Stimulated activated memory B cell treated with anti-CD40 and anti-IgM and Interleukin-4, amounts not matched to agents 10 μg/mL and 1 μg/mL and 100 μg/mL, for 72 hours (primary cell): ENCODE data around the gene PRTN3.
"Not testable (repeated sequence)": the region's sequence is repeated elsewhere in the genome, so short reads cannot be mapped to it uniquely, and the experiment has no call there.

Source experiments
- ATAC-seq: fragments of 150-1000 bp; cut with Tn5 transposase; 2 replicates; pipeline ENCODE4 v1.10.0; 2021
- H3K27ac Mint-ChIP-seq: one replicate; pipeline ENCODE4 v1.8.0; 2022; ENCODE audit warnings: mild to moderate bottlenecking, mixed read lengths
- H3K27me3 Mint-ChIP-seq: one replicate; pipeline ENCODE4 v1.8.0; 2022; ENCODE audit warnings: mixed read lengths
- H3K36me3 Mint-ChIP-seq: one replicate; pipeline ENCODE4 v1.8.0; 2022; ENCODE audit warnings: mixed read lengths
- H3K4me1 Mint-ChIP-seq: one replicate; pipeline ENCODE4 v1.8.0; 2022; ENCODE audit warnings: mixed read lengths
- H3K4me3 Mint-ChIP-seq: one replicate; pipeline ENCODE4 v1.8.0; 2022; ENCODE audit warnings: mild to moderate bottlenecking, moderate library complexity, mixed read lengths
- H3K9me3 Mint-ChIP-seq: one replicate; pipeline ENCODE4 v1.8.0; 2022; ENCODE audit warnings: mixed read lengths

PRTN3 gene

DNA sequence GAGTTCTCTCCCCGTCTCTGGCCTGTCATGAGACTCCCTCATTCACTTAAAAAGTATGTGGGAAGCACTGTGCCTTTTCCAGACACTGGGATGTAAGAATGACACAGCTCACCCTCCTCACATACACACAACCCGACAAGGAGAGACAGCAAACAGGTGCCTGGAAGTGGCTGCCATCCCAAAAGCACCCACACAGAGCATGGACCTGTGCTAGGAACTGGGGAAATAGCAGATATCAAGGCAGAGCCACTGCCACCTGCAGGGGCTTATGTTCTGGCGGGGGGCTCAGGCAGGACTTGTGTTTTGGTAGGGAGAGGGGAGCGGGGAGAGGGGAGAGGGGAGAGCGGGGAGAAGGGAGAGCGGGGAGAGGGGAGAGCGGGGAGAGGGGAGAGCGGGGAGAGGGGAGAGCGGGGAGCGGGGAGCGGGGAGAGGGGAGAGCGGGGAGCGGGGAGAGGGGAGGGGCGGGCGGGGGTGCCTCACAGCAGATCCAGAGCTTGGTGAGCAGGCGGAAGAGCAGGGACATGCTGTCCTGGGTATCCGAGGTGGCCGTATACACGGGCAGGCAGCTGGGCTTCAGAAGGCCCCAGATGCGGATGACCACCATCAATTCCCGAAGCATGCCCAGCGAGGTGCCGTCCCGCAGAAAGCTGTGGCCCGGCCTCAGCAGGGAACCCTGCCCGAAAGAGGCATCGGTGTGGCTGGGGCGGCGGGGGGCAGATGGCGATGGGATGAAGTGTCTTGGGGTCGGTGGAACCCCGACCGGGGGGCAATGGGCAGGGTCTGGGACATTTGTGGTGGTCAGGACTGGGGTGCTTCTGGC is 30.9 kb downstream of the PRTN3 start:
- H3K4me1 Mint-ChIP-seq: peaks cover 30% of the 10 kb centered on the region
- no peaks in the 10 kb centered on the region for H3K9me3 Mint-ChIP-seq
- ATAC-seq: peak; percentile 14
- peak overlapping the region; percentile 81 for H3K4me3 Mint-ChIP-seq
- no peaks in the 10 kb centered on the region for H3K27me3 Mint-ChIP-seq
- H3K27ac Mint-ChIP-seq: peak overlapping the region; percentile 83
- H3K36me3 Mint-ChIP-seq: peaks cover 45% of the 10 kb centered on the region

DNA sequence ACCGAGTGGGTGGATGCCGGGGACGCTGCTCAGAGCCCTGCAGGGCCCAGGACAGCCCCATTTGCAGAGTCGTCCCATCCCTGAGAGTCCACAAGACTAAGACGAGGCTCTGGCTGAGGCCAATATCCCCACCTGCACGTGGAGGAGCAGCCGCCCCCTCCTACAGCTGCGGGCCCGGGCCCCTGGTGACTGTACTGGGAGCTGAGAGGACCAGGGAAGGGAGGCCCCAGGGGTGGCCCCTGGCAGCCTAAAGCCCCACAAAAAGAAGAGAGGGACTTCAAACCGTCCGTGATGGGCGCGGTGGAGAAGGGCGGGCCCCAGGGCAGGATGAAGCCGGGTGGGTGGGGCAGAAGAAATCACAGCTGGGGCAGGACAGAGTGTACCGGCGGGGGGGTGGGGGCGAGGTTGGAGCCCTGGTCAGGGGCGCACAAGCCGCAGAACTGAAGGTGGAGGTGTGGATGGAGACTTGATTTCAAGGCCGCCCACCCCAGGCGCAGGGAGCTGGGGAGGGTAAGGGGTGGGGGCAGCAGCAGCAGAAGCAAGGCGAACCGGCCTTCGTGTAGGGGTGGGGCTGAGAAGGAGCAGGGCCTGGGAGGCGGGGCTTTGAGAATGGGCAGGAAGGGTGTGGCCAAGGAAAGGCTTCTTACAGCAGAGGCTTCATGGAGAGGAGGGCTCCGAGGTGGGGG is 31.6 kb downstream of the PRTN3 start:
- Mint-ChIP-seq H3K9me3 (no peaks in the 10 kb centered on the region), H3K27me3 (no peaks in the 10 kb centered on the region), H3K27ac (peak overlapping the region; percentile 83), H3K36me3 (peaks cover 40% of the 10 kb centered on the region), H3K4me3 (peak overlapping the region; percentile 81), H3K4me1 (peaks cover 30% of the 10 kb centered on the region)
- peak; percentile 80 for ATAC-seq

DNA sequence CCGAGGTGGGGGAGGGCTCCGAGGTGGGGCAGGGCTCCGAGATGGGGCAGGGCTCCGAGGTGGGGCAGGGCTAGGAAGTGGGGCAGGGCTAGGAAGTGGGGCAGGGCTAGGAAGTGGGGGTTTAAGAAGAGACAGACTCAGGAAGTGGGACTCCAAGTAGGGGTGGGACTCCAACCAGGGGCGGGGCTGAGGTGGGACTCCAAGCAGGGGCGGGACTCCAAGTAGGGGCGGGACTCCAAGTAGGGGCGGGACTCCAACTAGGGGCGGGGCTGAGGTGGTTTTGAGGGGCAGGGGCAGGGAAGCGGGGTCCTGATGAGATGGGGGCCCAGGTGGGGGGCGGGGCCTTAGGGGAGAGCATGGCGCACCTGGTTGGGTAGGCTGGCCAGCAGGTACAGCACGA is 32.3 kb downstream of the PRTN3 start:
- H3K27ac Mint-ChIP-seq: peak overlapping the region; percentile 83
- peaks cover 34% of the 10 kb centered on the region for H3K36me3 Mint-ChIP-seq
- H3K9me3 Mint-ChIP-seq: no peaks in the 10 kb centered on the region
- no peaks in the 10 kb centered on the region for H3K27me3 Mint-ChIP-seq
- peaks cover 30% of the 10 kb centered on the region for H3K4me1 Mint-ChIP-seq
- peak; percentile 78 for ATAC-seq
- H3K4me3 Mint-ChIP-seq: peak overlapping the region; percentile 60

DNA sequence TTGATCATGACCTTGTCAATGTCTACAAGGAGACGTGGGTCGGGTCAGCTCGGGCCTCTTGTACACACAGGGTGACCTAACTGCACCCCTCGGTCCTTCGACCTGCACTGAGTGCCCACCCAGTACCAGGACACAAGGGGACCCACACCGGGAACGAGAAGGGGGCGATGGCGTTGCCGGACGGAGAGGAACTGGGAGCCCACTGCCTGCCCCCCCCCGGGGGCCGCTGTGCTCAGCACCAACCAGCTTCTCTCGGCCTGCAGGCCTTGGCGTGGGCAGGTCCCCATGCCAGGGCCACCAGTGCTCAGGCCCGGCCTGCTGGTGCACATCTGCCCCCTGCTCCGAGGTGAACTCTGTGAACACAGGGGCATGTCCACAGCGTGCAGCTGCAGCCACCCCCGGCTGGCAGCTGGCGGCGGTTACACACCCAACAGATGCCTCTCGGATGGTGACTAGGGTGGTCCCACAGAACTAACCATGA is 32.8 kb downstream of the PRTN3 start:
- Mint-ChIP-seq H3K36me3 (peaks cover 30% of the 10 kb centered on the region), H3K4me1 (peaks cover 30% of the 10 kb centered on the region), H3K4me3 (no peak overlapping the region), H3K27ac (no peak overlapping the region), H3K9me3 (no peaks in the 10 kb centered on the region), H3K27me3 (no peaks in the 10 kb centered on the region)
- ATAC-seq: no peak

DNA sequence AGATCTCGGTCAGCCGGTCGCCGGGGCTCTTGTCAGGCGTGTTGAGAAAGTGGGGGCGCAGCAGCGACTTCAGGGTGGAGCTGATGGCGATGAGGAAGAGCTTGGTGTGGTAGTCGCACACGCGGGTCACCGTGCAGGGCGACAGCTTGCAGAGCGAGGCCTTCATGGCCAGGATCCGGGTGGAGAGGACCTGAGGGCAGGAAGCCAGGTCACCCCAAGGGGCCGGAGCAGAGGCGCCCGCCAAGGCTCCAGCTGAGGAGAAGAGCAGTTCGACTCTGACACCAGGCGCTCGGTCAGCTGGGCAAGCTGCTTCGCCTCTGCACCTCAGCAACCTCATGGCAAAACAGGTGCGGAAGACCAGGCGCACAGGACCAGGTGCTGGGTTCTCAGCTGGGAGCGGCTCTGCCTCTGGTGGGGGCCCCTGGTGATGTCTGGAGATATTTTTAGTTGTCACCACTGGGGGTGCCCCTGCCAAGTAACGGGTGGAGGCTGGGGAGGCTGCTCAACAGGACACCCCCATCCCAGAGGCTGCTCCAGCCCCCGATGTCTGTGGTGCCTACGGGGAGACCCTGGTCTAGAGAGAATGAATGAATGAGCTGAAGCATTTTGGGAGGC is 34.6 kb downstream of the PRTN3 start:
- no peaks in the 10 kb centered on the region for H3K9me3 Mint-ChIP-seq
- H3K4me3 Mint-ChIP-seq: no peak overlapping the region
- no peak overlapping the region for H3K27ac Mint-ChIP-seq
- no peaks in the 10 kb centered on the region for H3K27me3 Mint-ChIP-seq
- H3K36me3 Mint-ChIP-seq: peaks cover 30% of the 10 kb centered on the region
- no peak for ATAC-seq
- H3K4me1 Mint-ChIP-seq: peaks cover 37% of the 10 kb centered on the region

DNA sequence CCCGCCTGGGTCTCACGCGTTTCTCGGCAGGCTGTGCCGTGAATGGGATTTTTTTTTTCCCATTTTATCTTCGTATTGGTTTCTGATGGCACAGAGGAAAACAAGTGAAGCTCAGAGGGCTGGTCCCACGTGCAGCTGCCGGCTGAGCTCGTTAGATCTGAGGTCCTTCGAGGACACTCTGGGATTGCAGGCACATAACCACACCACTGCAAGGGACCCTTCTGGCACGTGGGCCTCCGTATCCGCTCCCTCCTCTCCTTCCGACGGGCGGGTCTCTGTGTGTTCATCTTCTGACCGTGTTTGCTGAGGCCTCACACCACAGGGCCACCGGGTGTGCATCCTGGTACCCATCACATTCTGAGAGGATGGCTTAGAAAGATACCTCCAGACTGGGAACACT is 35.3 kb downstream of the PRTN3 start:
- Mint-ChIP-seq H3K4me1 (peaks cover 34% of the 10 kb centered on the region), H3K27ac (no peak overlapping the region), H3K4me3 (no peak overlapping the region), H3K36me3 (peaks cover 24% of the 10 kb centered on the region), H3K9me3 (no peaks in the 10 kb centered on the region), H3K27me3 (no peaks in the 10 kb centered on the region)
- ATAC-seq: no peak

DNA sequence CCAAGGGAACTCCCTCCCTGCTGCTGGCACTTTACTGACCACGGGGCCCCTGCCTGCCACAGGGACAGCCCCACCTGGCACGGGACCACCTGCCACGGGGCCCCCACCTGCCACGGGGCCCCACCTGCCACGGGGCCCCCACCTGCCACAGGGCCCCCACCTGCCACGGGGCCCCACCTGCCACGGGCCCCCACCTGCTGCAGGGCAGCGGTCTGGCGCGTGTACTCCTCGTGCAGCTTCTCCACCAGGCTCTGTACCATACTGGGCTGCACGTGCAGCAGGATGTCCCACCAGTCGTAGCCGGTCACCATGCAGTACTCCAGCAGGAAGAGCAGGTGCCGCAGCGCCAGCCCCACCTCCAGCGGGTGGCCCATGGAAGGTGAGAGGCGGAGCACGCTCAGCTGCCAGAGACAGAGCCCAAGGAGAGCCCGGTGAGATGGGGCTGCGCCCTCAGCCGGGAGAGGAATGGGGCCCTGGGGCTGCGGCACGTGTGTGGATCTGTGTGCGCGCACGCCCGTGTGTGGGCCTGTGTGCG is 36.0 kb downstream of the PRTN3 start:
- H3K27ac Mint-ChIP-seq: no peak overlapping the region
- peaks cover 25% of the 10 kb centered on the region for H3K36me3 Mint-ChIP-seq
- H3K27me3 Mint-ChIP-seq: no peaks in the 10 kb centered on the region
- no peak for ATAC-seq
- no peaks in the 10 kb centered on the region for H3K9me3 Mint-ChIP-seq
- peaks cover 26% of the 10 kb centered on the region for H3K4me1 Mint-ChIP-seq
- no peak overlapping the region for H3K4me3 Mint-ChIP-seq

DNA sequence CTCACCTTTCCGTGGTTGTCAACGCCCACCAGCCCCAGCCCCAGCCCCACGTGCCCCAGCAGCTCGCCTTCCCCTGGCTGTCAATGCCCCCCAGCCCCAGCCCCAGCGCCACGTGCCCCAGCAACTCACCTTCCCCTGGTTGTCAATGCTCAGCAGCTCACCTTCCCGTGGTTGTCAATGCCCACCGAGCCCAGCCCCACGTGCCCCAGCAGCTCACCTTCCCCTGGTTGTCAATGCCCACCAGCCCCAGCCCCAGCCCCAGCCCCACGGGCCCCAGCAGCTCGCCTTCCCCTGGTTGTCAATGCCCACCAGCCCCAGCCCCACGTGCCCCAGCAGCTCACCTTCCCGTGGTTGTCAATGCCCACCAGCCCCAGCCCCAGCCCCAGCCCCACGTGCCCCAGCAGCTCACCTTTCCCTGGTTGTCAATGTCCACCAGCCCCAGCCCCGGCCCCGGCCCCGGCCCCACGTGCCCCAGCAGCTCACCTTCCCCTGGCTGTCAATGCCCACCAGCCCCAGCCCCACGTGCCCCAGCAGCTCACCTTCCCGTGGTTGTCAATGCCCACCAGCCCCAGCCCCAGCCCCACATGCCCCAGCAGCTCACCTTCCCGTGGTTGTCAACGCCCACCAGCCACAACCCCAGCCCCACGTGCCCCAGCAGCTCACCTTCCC is 37.3 kb downstream of the PRTN3 start:
- not testable (repeated sequence) for H3K27me3 Mint-ChIP-seq, H3K27ac Mint-ChIP-seq, H3K9me3 Mint-ChIP-seq, H3K4me3 Mint-ChIP-seq, ATAC-seq
- H3K4me1 Mint-ChIP-seq: peaks cover 17% of the 10 kb centered on the region
- peaks cover 38% of the 10 kb centered on the region for H3K36me3 Mint-ChIP-seq

DNA sequence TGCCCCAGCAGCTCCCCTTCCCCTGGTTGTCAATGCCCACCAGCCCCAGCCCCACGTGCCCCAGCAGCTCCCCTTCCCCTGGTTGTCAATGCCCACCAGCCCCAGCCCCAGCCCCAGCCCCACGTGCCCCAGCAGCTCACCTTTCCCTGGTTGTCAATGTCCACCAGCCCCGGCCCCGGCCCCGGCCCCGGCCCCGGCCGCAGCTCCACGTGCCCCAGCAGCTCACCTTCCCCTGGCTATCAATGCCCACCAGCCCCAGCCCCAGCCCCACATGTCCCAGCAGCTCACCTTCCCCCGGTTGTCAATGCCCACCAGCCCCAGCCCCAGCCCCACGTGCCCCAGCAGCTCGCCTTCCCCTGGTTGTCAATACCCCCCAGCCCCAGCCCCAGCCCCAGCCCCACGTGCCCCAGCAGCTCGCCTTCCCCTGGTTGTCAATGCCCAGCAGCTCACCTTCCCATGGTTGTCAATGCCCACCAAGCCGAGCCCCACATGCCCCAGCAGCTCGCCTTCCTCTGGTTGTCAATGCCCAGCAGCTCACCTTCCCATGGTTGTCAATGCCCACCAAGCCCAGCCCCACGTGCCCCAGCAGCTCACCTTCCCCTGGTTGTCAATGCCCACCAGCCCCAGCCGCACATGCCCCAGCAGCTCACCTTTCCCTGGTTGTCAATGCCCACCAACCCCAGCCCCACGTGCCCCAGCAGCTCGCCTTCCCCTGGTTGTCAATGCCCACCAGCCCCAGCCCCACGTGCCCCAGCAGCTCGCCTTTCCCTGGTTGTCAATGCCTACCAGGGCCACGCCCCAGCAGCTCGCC is 38.2 kb downstream of the PRTN3 start:
- ATAC-seq, H3K27me3 Mint-ChIP-seq, H3K4me3 Mint-ChIP-seq, H3K9me3 Mint-ChIP-seq, H3K27ac Mint-ChIP-seq: not testable (repeated sequence)
- Mint-ChIP-seq H3K4me1 (peaks cover 17% of the 10 kb centered on the region), H3K36me3 (peaks cover 44% of the 10 kb centered on the region)

DNA sequence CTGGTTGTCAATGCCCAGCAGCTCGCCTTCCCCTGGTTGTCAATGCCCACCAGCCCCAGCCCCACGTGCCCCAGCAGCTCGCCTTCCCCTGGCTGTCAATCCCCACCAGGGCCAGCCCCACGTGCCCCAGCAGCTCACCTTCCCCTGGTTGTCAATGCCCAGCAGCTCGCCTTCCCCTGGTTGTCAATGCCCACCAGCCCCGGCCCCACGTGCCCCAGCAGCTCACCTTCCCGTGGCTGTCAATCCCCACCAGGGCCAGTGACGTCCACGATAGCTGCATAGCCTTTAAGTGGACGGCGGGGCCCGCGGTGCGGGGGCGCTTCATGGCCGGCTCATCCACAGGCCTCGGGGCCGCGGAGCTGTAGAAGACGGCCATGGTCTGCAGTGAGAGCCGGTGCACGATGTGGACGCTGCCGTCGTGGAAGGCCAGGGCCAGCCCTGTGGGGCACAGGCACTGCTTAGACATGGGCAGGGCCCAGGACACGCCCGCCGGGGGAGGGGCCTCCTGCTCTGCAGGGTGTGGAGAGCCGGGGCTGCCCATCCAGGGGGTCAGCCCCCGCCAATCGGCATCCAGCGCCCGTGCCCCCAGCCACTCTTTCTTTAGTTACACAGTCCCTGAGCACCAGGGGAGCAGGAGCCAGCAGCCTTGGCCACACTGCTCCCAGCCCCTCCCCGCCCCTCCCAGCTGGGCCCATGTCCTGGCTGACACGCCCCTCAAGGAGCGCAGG is 39.1 kb downstream of the PRTN3 start:
- peaks cover 44% of the 10 kb centered on the region for H3K36me3 Mint-ChIP-seq
- ATAC-seq: no peak
- H3K4me3 Mint-ChIP-seq: no peak overlapping the region
- H3K9me3 Mint-ChIP-seq: no peaks in the 10 kb centered on the region
- no peaks in the 10 kb centered on the region for H3K27me3 Mint-ChIP-seq
- H3K4me1 Mint-ChIP-seq: peaks cover 17% of the 10 kb centered on the region
- H3K27ac Mint-ChIP-seq: no peak overlapping the region

DNA sequence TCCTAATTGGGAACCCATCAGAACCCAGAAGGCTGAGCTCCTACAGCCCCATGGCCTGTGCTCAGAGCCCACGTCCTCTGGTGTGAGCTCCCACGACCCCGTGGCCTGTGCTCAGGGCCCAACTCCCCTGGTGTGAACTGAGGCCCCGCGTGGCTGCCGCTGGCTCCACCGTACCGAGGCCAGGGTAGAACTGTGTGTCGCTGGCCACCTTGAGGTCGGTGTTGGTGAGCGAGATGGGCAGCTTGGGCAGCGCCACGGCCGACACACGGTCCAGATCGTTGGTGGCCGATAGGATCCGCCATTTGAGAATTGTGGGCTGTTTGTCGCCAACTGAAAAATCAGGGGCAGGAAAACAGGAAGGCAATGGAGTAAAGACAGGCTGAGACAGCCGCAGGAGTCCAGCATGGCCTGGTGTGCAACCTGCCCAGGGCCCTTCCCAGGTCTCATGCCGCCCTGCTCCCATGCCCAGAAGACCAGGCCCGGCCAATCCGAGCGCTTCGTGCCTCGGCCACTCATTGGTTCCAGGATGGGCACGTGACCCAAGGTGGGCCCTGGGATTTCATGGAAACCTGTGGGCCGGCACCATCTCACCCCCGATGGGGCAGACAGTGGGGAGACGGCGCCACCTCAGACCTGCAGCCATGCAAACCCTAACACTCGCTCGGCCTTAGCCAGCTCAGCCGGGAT is 40.7 kb downstream of the PRTN3 start:
- Mint-ChIP-seq H3K4me1 (peaks cover 10% of the 10 kb centered on the region), H3K36me3 (peaks cover 47% of the 10 kb centered on the region)

DNA sequence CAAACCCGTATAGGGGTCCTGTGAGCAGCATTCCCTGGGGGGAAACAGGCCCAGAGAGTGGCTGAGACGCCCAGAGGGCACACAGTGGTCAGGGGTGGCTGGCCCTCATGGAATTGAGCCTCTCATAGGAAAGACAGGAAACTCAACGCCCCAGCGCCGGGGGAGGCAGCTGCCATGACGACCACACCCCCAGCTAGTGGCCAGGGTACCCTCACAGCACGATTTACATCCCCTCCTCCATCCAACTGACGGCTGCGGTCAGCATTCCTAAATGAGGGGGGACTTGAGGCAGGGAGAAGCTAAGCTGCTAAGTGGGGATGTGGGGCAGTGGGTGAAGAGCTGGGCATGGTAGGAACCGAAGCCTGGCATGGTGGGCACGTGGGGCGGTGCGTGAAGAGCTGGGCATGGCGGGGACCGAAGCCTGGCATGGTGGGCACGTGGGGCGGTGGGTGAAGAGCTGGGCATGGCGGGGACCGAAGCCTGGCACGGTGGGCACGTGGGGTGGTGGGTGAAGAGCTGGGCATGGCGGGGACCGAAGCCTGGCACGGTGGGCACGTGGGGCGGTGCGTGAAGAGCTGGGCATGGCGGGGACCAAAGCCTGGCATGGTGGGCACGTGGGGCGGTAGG is 42.2 kb downstream of the PRTN3 start:
- H3K27ac Mint-ChIP-seq: no peak overlapping the region
- H3K27me3 Mint-ChIP-seq: no peaks in the 10 kb centered on the region
- peaks cover 47% of the 10 kb centered on the region for H3K36me3 Mint-ChIP-seq
- H3K4me1 Mint-ChIP-seq: peaks cover 10% of the 10 kb centered on the region
- no peak overlapping the region for H3K4me3 Mint-ChIP-seq
- ATAC-seq: no peak
- no peaks in the 10 kb centered on the region for H3K9me3 Mint-ChIP-seq

More for the DNA sequence above, 40.7 kb downstream of the PRTN3 start:
- Mint-ChIP-seq H3K27me3 (no peaks in the 10 kb centered on the region), H3K4me3 (no peak overlapping the region), H3K9me3 (no peaks in the 10 kb centered on the region), H3K27ac (no peak overlapping the region)
- no peak for ATAC-seq

DNA sequence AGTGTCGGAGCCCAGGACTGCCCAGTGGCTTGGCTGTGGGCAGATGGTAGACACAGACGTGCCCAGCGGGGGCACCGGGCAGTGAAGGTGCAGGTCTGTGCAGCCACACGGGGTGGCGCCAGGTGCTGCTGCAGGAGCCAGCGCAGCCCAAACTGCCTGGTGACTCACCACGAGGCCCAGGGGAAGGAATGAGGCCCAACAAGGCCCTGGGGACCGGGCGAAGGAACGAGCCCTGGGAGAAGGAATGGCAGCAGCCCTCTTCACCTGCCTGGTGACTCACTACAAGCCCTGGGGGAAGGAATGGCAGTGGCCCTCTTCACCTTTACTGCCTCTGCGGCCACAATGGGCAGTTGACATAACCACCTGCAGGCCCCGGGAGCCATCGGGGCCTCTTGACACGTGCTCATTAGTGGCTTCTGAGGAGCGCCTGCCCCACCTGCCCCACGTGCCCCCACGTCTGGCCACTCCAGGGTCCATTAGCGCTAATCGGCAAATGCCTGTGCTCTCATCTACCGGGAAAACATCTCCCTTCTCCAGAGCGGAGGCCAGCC is 42.9 kb downstream of the PRTN3 start:
- Mint-ChIP-seq H3K9me3 (no peaks in the 10 kb centered on the region), H3K4me3 (no peak overlapping the region), H3K36me3 (peaks cover 48% of the 10 kb centered on the region), H3K27me3 (no peaks in the 10 kb centered on the region), H3K4me1 (peaks cover 14% of the 10 kb centered on the region), H3K27ac (no peak overlapping the region)
- no peak for ATAC-seq
